HG02798 (cell line): ENCODE results near the gene SLC44A3.
"Not testable (repeated sequence)": the region's sequence is repeated elsewhere in the genome, so short reads cannot be mapped to it uniquely, and the experiment has no call there.

Experiments used
- ATAC-seq: cut with Tn5 transposase; IDR thresholded peaks from one replicate; pipeline ENCODE4 v1.9.1; 2021; ENCODE audit warnings: mild to moderate bottlenecking; ENCODE audit not compliant: unreplicated experiment, poor library complexity

The SLC44A3 gene

DNA sequence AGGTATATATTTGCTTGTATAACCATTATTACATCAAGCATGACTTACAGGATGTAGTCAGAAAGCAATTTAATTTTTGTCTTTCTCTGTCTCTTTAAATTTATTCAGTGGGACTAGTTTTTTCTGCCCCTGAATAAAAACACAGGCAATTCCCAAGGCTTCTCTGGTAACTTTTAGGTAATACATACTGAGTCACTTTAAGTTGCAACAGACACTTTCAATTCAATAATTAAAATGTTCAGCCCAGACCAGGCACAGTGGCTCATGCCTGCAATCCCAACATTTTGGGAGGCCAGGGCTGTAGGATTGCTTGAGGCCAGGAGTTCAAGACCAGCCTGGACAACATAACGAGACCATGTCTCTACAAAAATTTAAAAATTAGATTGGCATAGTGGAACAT lies 12.3 kb downstream of the SLC44A3 start:
- no peak for ATAC-seq

DNA sequence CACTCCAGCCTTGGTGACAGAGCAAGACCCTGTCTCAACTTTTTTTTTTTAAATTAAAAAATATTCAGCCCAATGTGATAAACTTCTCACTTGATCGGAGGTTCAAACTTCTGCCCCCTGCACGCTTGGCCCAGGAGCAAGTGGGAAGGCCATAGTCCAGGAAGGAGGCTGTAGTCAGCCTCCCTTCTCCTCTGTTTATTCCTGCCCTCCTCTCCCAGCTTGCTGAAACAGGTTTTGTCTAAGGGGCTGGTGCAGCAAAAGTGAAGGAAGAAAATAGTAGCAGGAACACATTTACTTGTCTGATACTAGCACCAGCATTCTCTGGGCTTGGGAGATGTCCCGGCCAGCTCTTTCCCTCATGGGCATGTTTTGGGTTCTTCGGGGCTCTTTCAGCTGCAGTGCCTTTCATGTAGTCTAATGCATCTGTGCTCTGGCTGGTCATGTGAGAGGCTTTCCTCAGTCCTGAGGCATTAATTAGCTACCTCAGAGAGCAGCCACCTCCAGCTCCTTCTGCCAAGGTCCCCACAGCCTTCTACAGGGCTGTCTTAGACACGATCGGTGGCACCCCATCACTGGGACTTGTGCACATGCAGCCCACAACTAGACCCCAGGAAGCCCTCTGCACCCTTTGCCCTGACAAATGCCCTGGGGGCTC lies 12.9 kb downstream of the SLC44A3 start:
- no peak for ATAC-seq

DNA sequence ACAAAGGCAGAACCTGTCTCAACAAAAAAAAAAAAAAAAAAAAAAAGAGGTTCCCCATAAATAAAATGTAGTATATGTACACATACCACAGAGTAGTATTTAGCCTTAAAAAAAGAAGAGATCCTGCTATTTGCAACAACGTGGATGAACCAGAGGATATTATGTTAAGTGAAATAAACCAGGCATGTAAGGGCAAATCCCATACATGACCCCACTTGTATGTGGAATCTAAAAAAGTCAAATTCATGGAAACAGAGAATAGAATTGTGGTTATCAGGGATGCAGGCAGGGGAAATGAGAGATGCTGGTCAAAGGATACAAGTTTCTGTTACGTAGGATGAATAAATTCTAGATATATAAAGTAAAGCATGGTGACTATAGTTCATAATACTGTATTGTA lies 16.7 kb downstream of the SLC44A3 start:
- no peak for ATAC-seq

DNA sequence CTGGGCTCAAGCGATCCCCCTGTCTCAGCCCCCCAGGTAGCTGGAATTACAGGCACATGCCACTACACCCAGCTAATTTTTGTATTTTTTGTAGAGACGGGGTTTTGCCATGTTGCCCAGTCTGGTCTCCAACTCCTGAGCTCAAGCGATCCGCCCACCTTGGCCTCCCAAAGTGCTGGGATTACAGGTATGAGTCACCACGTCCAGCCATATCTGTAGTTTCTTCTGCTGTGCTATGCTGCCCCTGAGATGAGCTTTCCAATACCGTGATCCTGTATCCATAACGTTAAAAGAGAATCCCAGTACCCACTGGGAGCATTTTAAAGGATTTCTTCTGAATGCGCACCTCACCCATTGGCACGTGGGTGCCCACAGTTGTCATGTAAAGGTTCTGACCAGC lies 20.2 kb downstream of the SLC44A3 start:
- not testable (repeated sequence) for ATAC-seq

DNA sequence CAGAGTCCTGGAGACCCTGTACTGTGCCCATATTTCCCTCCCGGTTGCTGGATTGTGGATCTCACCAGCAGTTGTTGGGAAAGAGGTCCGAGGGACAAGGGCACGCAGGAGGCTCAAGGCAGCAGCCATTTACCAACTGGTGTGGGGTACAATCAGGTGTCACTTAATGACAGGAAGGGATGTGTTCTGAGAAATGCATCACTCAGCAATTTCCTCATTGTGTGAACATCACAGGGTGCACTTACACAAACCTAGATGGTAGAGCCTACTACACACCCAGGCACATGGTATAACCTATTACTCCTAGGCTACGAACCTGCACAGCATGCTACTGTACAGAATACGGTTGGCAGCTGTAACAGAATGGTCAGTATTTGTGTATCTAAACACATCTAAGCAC lies 20.7 kb downstream of the SLC44A3 start:
- no peak for ATAC-seq

DNA sequence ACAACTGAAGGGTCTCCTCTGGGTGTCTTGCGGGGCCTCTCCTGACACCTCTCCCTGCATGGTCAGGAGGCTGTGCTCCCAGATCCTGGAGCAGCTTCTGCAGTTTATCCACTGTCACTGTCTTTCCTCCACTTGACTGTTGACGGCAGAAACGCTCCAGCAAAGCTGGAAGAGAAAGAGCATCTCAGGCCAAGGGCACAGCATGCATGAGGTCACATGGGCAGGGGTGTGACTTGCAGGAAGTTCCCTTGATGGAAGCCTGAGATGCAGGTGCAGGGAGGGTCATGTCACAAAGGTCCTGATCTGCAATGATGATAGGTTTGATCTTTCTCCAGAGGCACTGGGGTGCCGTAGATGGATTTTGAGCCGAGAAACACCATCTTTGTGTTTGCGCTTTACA lies 23.3 kb downstream of the SLC44A3 start:
- no peak for ATAC-seq

DNA sequence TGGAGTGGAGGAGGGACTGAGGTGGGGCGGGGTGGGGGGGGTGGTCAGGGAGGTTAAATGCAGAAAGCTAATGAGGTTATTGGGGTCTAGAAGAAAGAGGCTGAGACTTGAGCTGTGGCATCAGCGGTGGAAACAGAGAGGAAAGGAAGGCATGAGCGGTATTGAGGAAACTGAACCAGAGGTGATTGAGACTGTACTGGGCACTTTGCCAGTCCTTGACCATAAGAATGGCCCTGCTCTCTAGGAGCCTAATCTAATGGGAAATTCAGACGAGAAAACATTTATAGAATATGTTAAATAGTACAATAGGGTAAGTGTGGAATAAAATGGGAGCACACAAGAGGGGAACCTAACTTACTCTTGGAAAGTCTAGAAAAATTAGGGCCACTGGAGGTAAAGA lies 23.7 kb downstream of the SLC44A3 start:
- no peak for ATAC-seq

DNA sequence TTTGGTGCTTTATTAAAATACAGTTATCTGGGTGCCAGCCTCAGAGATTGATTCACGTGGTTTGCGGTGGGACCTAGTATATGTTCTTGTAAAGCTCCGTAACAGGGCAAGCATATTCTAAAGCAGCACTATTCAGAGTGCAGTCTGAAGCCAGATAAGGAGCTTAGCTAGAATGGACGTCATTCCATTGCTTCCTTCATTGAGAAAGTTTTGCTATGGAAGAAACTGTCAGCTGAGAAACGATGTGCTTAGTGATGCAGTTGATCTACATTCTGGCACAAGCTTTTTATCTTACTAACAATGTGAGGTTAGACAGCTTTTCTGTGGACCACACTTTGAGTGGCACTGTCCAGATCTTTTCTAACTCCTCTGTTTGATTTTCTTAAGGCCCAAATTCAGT lies 26.2 kb downstream of the SLC44A3 start:
- ATAC-seq: no peak

DNA sequence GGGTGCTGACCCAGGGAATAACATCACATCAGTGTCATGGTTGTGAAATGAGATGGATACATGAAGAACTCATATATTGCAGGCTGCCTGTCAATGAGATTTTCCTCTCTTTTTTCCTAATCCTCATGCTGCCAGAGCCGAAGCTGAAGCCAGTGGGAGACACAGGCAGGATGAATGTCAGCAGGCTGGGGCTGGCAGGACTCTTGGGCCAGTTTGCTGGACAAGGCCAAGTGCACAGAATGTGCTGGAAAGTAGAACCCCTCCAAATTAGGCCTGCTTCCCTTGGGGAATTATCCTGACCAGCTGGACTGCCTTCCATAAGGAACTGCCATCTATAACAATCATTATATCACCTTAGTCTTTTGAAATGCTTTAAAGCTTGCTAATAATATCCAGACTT lies 31.4 kb downstream of the SLC44A3 start:
- ATAC-seq: no peak

DNA sequence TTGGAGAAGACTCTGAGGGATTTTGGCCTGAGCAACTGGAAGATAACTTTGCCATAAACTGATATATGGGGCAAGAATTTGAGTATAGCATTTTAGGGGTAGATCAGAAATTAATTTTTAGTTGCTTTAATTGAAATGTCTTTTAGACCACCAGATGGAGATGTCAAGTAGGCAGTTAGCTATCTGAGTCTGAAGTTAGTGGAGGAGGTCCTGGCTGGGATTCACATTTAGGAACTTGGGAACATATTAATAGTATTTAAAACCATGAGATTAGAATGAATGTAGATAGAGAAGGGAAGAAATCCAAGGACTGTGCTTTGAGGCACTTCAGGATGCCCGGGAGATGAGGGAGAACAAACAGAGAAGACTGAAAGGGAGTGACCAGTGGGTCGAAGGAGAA lies 32.6 kb downstream of the SLC44A3 start:
- ATAC-seq: no peak

DNA sequence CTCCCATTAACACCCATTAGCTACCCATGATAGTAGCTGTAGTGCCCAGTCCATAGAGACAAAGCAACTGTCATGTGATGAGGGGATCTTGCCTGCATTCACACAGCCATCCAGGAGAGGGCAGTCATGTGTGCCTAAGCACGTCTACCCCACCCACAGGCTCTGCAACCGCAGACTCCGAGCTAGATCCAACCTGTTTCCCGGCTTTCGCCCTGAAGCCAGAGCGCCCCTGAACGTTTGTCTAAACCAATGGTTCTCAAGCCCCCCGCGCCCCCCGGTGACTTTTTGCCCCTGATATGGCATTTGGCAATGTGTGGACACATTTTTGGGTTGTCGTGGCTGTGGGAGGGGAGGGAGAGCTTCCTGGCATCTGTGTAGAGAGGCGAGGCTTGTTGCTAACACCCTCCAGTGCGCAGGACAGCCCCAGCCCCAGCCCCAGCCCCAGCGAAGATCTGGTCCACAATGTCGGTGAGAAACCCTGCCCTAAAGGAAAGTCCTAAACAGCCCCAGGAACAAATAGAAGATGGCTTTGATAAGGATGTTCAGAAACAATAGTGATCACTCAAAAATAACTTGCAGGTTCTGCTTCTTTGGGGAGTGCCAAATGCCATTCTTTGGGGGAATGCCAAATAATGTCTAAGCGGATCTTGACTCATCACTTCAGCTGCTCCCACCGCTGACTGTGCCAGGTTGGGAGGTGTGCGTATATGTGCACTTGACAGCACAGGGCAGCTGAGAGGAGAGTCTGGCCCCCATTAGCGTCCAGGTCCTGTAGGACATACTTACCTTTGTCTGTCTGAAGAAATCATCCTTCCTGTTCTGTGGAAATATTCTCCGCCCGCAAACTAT lies 34.5 kb downstream of the SLC44A3 start:
- peak; percentile 99 for ATAC-seq

DNA sequence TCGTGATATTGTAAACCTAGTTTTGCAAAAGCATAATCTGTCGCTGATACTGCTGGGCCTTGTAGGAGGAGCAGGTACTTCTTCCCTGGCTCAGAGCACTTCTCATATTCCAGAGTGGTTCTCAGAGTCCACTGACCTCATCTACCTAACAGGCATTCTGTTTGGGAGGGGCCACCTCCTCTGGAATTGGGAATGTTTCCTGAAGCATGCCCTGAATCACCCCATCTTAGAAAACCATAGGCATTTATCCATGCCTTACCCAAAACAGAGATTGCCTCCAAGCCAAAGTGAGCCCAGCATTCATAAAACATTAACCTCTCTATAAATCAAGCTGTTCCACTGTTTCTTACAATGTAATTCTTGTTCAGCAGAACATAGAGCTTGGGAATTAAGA lies 35.1 kb downstream of the SLC44A3 start:
- no peak for ATAC-seq

DNA sequence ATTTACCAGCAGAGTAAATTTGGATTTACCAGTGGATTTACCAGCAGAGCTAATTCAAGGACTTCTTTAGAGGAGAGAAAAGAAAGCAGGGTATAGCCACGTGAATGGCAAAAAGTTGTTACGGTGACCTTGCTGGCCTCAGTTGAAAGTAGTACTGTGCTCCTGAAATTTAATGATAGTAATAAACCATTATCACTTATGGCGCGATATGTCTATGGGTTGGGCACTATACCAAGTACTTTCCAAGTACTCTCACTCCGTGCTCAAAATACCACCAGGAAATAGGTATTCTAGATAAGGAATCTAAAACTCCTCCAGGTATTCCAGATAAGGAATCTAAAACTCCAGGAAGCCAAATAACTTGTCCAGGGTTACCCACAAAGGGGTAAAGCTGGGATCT lies 35.8 kb downstream of the SLC44A3 start:
- ATAC-seq: no peak

DNA sequence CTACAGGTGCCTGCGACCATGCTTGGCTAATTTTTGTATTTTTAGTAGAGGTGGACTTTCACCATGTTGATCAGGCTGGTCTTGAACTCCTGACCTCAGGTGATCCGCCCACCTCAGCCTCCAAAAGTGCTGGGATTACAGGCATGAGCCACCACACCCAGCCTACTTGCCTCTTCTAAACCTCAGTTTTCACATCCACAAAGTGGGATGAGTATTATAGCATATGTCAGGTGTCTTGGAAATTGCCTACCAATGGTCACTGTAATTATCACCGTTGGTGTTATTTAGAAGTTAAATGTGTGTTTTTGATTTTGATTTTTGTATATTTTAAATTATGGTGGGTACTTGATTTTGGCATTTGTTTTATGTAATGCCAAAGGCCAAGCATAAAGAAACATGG lies 36.7 kb downstream of the SLC44A3 start:
- ATAC-seq: no peak

DNA sequence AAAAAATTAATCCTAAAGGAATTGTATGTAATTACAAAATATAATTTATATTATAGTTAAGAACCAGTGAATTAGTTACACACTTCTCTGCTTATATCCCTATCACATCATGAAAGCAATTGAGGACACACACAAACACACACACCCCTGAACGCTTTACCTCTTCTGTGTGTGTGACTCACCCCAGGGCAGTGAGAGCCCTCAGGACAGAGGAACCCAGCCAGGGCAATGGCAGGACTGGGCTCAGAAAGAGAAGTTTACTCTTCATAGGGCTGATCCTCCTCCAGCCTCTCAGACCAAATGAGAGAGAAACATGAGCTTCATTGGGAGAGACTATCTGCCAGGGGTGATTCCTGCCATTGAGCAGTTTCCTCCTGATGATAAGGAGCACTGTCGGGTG lies 38.1 kb downstream of the SLC44A3 start:
- no peak for ATAC-seq

DNA sequence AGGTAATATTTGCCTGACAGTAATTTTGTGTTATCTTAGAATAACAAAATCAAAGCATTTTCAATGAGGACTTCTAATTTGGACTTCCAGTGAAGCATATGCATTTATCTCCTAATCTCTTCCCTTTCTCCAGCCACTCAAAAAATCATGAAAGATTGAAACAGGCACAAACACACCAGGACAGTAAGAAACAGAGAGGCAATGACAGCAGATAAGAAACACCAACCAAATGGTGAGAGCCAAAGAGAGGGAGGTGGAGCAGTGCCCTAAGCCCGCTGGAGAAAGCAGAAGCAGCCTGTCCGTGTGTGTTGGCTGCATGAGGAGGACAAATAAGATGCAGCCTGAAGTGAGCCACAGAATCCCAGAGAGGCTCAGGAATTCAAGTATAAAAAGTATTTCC lies 39.0 kb downstream of the SLC44A3 start:
- ATAC-seq: no peak

DNA sequence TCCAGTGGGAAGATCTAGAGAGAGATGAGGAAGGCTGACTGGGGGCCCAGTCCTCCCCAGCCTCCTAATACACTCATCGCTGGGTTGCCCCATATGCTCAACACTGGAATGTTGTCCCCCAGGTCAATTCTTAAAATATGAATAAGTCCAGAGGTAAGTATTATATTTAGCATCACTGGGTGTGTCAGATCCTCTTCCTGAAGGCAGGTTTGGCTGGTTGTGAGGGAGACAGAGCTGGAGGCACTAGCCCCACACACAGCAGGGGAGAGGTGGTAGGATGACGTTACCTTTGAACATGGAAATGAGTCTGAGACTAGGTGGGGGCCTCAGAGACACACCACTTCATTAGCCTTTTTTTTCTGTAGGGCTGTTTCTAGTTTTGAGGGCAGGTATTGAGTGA lies 42.6 kb downstream of the SLC44A3 start:
- ATAC-seq: no peak

DNA sequence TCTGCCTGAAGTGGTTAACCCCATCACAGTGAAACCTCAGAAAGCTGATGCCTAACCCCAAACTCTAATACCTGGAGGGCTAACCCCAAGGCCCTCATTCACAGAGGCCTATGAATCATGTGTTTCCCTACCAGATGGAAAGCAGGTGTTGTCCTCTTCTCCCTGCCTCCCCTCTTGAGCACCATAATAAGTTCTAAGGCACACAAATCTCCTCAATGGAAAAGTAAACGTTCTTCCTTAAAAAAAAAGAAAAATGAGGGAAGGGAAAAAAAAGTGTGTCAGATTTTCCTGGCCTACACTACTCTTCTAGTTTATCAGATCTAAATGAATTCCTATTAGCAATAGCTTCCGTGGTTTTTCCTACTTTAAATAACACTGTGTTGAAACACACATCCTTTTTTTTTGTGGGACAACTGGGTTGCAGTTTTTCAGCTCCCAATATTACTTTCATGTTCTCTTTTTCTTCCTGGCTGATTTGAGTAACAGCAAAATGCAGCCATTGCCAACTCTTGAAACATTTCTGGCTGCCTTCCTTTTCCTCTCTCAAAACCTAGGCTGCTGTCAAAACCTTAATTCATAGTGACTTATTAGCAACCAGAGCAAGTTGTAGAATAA lies 43.2 kb downstream of the SLC44A3 start:
- ATAC-seq: no peak

DNA sequence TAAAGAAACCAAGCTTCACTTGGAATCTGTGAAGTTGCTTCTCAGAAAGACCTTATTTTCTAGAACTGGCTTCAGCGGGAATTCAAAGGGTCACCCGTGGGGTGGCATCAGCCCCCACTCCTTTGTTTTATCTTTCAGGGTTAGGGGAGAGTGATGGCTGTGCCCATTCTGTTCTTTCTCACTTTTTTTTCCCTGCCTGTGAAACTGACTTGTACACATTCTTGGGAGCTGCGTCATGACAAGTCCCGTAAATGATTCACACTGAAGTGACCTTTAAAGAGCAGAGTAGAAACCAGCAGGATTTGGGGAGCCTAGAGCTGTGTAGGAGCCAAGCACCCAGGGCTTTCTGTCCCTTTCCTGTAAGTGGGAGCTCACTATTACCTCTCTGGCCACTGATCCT lies 43.8 kb downstream of the SLC44A3 start:
- no peak for ATAC-seq

DNA sequence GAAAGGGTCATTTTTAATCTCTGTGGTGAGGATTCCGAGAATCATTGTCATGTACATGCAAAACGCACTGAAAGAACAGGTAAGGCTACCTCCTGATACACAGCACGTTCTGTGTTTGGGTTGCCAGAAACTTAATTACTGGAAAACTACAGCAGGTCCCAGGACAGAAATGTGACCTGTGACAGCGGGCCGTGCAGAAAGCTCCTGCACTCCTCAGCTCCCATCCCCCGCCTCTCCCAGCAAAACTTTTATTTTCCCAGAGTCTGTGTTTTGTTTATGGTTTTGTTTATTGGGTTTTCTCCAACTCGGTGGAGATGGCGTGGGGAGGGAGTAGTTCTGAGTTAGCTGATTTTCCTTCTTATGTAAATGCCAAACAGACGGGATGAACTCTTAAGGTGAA lies 44.7 kb downstream of the SLC44A3 start:
- no peak for ATAC-seq

DNA sequence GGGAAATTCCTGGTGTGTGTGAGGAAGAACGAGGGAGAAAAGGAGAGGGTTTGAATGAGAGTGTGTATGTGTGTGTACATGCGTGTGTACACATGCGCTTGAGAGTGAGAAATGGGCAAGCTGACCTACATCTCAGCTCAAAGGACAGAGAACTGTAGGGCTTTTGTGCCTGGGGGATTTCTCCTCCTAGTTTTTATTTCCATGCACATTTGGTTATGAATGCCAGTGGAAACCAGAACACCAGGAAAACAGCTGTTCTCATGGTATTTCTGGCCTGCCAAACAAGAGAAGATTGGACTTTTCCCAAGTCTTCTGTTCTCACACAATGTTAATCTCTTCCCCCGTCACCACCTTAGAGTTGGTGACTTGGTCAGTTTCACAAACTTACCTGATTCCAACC lies 45.2 kb downstream of the SLC44A3 start:
- no peak for ATAC-seq
